ENCODE results near the gene ANXA2R. TPM values are rescaled to one million over a fixed set of nuclear protein-coding genes. Genes with fewer than 3 reads are reported as not detected.

The ANXA2R gene
- total and polyA plus RNA-seq, 2 of the 13 experiments (the other 11 are each of a cell fraction or from before 2014, with no cell fraction given): 0.95 to 1.3 TPM

GRCh38 chr5:42992088-42992879 is 47.8 kb downstream of the ANXA2R start (continued):
- TF ChIP-seq THAP7 (CRISPR knock-in tag; IDR thresholded peaks at IDR 0.05) (peak; percentile 54; the same call in 1 of the 2 replicates), SALL2 (CRISPR knock-in tag; IDR thresholded peaks at IDR 0.05) (0 out of 2 replicates have a peak, but pooled peaks have one; percentile 20), CEBPG (CRISPR knock-in tag; IDR thresholded peaks at IDR 0.05) (peak; percentile 77), ZNF83 (CRISPR knock-in tag; IDR thresholded peaks at IDR 0.05; ENCODE audit: borderline replicate concordance) (no peak), PHF8 (CRISPR knock-in tag; IDR thresholded peaks at IDR 0.05) (peak; percentile 35; the same call in 1 of the 2 replicates), MED1 (CRISPR knock-in tag; IDR thresholded peaks at IDR 0.05) (peak; percentile 46), FOXJ3 (CRISPR knock-in tag; IDR thresholded peaks at IDR 0.05; ENCODE audit: borderline replicate concordance) (no peak), ZFP91 (CRISPR knock-in tag; IDR thresholded peaks at IDR 0.05; ENCODE audit: borderline replicate concordance) (peak; percentile 47; the same call in 1 of the 2 replicates), SOX5 (CRISPR knock-in tag; IDR thresholded peaks at IDR 0.05; ENCODE audit: borderline replicate concordance) (peak; percentile 14; the same call in 1 of the 2 replicates), SMAD1 (CRISPR knock-in tag; IDR thresholded peaks at IDR 0.05; ENCODE audit: borderline replicate concordance, low read depth) (no peak), MEIS2 (CRISPR knock-in tag; IDR thresholded peaks at IDR 0.05) (no peak), FOSL2 (CRISPR knock-in tag; IDR thresholded peaks at IDR 0.05) (peak; percentile 31), ZFP41 (CRISPR knock-in tag; IDR thresholded peaks at IDR 0.05; ENCODE audit: borderline replicate concordance) (no peak), ZNF777 (CRISPR knock-in tag; IDR thresholded peaks at IDR 0.05) (0 out of 2 replicates have a peak, but pooled peaks have one; percentile 14), SPEN (CRISPR knock-in tag; IDR thresholded peaks at IDR 0.05; ENCODE audit: low read depth) (peak; percentile 50; the same call in 1 of the 2 replicates), DNMT1 (CRISPR knock-in tag; IDR thresholded peaks at IDR 0.05) (no peak), HDAC1 (CRISPR knock-in tag; IDR thresholded peaks at IDR 0.05) (peak; percentile 70; the same call in 1 of the 2 replicates), DRAP1 (CRISPR knock-in tag; IDR thresholded peaks at IDR 0.05) (peak; percentile 50; the same call in 1 of the 2 replicates), ASH2L (IDR thresholded peaks at IDR 0.05; ENCODE audit: insufficient read length, low read depth, low read length) (peak; percentile 41), ZNF101 (CRISPR knock-in tag; IDR thresholded peaks at IDR 0.05; ENCODE audit: borderline replicate concordance, low read depth) (no peak), POLR2G (IDR thresholded peaks at IDR 0.05; ENCODE audit: low read depth, low read length) (peak; percentile 63), CBFB (CRISPR knock-in tag; IDR thresholded peaks at IDR 0.05) (no peak)
- TF ChIP-seq, protein P1, sequence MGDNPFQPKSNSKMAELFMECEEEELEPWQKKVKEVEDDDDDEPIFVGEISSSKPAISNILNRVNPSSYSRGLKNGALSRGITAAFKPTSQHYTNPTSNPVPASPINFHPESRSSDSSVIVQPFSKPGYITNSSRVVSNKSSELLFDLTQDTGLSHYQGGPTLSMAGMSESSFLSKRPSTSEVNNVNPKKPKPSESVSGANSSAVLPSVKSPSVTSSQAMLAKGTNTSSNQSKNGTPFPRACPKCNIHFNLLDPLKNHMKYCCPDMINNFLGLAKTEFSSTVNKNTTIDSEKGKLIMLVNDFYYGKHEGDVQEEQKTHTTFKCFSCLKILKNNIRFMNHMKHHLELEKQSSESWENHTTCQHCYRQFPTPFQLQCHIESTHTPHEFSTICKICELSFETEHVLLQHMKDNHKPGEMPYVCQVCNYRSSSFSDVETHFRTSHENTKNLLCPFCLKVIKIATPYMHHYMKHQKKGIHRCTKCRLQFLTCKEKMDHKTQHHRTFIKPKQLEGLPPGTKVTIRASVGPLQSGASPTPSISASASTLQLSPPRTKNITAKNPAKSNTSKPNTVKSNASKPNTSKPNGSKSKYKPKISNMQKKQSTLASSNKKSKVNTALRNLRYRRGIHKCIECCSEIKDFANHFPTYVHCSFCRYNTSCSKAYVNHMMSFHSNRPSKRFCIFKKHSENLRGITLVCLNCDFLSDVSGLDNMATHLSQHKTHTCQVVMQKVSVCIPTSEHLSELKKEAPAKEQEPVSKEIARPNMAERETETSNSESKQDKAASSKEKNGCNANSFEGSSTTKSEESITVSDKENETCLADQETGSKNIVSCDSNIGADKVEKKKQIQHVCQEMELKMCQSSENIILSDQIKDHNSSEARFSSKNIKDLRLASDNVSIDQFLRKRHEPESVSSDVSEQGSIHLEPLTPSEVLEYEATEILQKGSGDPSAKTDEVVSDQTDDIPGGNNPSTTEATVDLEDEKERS (CRISPR knock-in tag; IDR thresholded peaks at IDR 0.05): no peak
